Vagina (tissue), 2 donors: ENCODE results near the gene SLMAP.

Source experiments
- POLR2A ChIP-seq, 2 donors: fragments of 450-650 bp; IDR thresholded peaks; one replicate each; pipeline ENCODE4 v1.6.1; 2017; ENCODE audit warnings: antibody characterized with exemption in 2 of 2, mild to moderate bottlenecking in 2 of 2, moderate library complexity in 2 of 2
- POLR2AphosphoS5 ChIP-seq, 2 donors: sonication (generic); formaldehyde crosslinking; IDR thresholded peaks; one replicate each; pipeline ENCODE4 v1.9.0; 2017; ENCODE audit warnings: antibody characterized with exemption in 2 of 2, mild to moderate bottlenecking in 2 of 2, low read depth in 1 of 2; ENCODE audit not compliant: insufficient read depth in 1 of 2
- TF ChIP-seq, protein P1 (sequence below), 3 experiments: fragments of 450-650 bp in 2 of 3; fragments of 200-600 bp in 1 of 3; sonication (generic) in 1 of 3; IDR thresholded peaks; one replicate each; pipeline ENCODE4 v1.5.1; 2017 to 2019; ENCODE audit warnings: antibody characterized with exemption in 3 of 3, mild to moderate bottlenecking in 2 of 3, moderate library complexity in 2 of 3

DNA sequence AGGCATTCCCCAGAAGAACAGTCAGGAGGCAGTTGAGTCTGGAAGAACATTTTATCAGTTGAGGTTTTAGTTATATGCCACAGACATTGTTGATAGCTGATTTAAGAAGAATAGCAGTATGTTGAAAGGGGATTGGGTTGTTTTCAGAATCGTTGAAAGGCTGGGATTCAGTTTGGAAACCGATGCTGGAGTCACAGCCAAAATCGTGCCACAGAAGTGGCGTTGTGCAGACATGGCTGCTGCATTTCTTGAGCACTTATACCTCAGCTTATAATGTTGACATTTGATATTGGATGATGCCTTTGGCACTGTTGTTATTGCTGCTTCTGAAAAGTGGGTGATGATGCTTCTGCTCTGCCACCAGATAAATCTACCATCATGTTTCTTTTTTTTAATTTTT, 16.1 kb downstream of the SLMAP start:
- TF ChIP-seq, protein P1, sequence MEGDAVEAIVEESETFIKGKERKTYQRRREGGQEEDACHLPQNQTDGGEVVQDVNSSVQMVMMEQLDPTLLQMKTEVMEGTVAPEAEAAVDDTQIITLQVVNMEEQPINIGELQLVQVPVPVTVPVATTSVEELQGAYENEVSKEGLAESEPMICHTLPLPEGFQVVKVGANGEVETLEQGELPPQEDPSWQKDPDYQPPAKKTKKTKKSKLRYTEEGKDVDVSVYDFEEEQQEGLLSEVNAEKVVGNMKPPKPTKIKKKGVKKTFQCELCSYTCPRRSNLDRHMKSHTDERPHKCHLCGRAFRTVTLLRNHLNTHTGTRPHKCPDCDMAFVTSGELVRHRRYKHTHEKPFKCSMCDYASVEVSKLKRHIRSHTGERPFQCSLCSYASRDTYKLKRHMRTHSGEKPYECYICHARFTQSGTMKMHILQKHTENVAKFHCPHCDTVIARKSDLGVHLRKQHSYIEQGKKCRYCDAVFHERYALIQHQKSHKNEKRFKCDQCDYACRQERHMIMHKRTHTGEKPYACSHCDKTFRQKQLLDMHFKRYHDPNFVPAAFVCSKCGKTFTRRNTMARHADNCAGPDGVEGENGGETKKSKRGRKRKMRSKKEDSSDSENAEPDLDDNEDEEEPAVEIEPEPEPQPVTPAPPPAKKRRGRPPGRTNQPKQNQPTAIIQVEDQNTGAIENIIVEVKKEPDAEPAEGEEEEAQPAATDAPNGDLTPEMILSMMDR (IDR thresholded peaks at IDR 0.05) = no peak
- TF ChIP-seq POLR2A (IDR thresholded peaks at IDR 0.05) = no peak
- TF ChIP-seq POLR2AphosphoS5 (IDR thresholded peaks at IDR 0.05; ENCODE audit: insufficient read depth in 1 of 2, low read depth in 1 of 2) = no peak
